Astrocyte of the cerebellum (primary cell): Measurements from ENCODE around the gene SOX4.

Experiments
- DNase-seq: peaks from one replicate; pipeline ENCODE4 v3.0.0-alpha.2; 2011; ENCODE audit warnings: low read depth
- H3K4me3 ChIP-seq: 2 replicates; pipeline ENCODE4 v1.5.1; 2011; ENCODE audit warnings: mild to moderate bottlenecking, low read depth, low read length, moderate library complexity
- in situ Hi-C: cut with HindIII; loops from 2 replicates; pipeline ENCODE4 v1.10.0; 2017; ENCODE audit warnings: low sequenced_read_pairs
- TF ChIP-seq, protein P1 (sequence below): IDR thresholded peaks from 2 replicates; pipeline ENCODE4 v1.5.1; 2012; ENCODE audit warnings: low read length, low read depth, moderate library complexity, mild to moderate bottlenecking; ENCODE audit errors: missing control alignments

The SOX4 gene

DNA sequence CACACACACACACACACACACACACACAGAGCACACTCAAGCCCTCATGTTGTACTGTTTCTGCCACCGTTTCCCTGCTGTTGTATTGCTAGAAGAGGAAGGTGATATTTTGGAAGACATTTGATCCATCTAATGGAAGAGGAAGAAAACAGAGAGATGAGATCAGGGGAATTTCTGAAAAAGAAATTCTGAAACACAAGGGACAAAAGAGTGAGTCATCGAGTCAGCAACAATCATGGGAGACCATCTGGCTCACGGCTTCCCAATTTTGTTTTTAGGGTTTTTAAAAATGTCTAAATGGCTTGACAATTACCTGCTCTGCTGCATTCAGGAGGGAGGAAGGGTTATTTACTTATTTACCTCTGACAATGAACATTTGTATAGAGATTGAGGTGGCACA, 22.0 kb downstream of the SOX4 start:
- no peak overlapping the region for H3K4me3 ChIP-seq
- TF ChIP-seq, protein P1, sequence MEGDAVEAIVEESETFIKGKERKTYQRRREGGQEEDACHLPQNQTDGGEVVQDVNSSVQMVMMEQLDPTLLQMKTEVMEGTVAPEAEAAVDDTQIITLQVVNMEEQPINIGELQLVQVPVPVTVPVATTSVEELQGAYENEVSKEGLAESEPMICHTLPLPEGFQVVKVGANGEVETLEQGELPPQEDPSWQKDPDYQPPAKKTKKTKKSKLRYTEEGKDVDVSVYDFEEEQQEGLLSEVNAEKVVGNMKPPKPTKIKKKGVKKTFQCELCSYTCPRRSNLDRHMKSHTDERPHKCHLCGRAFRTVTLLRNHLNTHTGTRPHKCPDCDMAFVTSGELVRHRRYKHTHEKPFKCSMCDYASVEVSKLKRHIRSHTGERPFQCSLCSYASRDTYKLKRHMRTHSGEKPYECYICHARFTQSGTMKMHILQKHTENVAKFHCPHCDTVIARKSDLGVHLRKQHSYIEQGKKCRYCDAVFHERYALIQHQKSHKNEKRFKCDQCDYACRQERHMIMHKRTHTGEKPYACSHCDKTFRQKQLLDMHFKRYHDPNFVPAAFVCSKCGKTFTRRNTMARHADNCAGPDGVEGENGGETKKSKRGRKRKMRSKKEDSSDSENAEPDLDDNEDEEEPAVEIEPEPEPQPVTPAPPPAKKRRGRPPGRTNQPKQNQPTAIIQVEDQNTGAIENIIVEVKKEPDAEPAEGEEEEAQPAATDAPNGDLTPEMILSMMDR: no peak
- no peak for DNase-seq
- in situ Hi-C loops: no loop called here

DNA sequence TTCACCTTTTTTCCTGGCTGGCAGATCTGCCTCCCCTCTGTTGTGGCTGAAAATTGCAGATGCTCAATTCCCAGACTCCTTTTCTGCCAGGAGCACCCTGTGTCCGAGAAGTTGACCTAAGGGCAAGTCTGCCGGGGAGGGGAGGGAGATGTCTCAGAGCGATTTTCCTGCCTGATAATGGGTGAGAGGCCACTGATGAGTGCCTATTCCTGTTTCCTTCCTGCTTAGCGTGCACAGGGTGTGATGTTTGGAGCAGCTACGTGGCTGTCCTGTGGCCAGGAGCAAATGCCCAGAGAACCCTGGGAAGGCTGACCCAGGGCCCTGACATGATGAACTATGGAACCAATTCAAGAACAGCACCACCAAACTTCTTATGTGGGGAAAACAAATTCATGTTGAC, 22.5 kb downstream of the SOX4 start:
- in situ Hi-C loops: no loop called here
- no peak overlapping the region for H3K4me3 ChIP-seq
- DNase-seq: no peak
- TF ChIP-seq, protein P1: no peak

DNA sequence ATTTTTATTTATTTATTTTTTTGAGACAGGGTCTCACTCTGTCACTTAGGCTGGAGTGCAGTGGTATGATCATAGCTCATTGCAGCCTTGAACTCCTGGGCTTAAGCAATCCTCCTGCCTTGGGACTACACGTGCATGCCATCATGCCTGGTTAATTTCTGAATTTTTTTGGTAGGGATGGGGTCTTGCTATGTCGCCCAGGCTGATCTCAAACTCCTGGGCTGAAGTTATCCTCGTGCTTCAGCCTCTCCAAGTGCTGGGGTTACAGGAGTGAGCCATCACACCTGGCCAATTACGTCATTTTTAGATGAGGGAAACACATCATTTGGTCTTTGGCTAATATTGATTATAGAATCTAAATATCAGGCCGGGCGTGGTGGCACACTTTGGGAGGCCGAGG, 32.1 kb downstream of the SOX4 start:
- no peak overlapping the region for H3K4me3 ChIP-seq
- in situ Hi-C loops: no loop called here
- TF ChIP-seq, protein P1: no peak
- no peak for DNase-seq

DNA sequence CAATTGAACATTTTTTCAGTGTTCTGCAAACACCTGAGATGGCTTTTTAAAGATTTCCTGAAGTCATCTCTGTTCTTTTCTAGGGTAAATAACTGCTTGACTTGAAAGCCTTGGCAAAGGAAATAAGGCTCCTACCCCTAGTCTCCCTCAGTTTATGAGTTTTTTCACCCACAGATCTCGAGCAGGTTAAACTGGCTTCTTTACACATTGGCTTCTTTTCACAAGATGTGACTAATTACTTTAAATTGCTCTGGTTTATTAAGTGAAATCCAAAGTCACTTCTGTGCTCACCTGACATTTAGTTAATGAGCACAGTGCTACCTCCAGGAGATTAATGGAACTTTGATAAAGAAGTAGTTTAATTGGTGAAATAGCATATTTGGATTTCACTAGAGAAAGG, 33.2 kb downstream of the SOX4 start:
- TF ChIP-seq, protein P1: no peak
- DNase-seq: no peak
- no peak overlapping the region for H3K4me3 ChIP-seq
- in situ Hi-C loops: no loop called here

DNA sequence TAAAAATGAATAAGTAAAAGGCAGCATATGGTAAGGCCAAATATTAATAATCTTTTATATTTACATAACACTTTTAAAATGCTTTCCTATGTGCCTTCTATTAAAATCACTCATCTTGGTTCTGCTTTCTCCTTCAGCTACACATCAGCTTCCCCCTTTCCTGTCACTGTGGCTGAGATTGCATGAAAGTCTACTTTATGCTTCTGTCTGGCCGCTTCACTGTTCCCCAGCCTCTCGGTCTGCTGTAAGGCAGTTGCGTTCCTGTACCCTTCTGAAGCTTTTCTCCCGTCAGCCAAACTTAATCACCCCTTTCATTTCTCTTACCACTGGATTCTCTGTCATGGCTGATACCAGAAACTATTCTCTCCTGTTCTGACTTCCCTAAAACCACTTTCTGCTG, 34.6 kb downstream of the SOX4 start:
- DNase-seq: no peak
- no peak overlapping the region for H3K4me3 ChIP-seq
- TF ChIP-seq, protein P1: no peak
- in situ Hi-C loops: no loop called here

DNA sequence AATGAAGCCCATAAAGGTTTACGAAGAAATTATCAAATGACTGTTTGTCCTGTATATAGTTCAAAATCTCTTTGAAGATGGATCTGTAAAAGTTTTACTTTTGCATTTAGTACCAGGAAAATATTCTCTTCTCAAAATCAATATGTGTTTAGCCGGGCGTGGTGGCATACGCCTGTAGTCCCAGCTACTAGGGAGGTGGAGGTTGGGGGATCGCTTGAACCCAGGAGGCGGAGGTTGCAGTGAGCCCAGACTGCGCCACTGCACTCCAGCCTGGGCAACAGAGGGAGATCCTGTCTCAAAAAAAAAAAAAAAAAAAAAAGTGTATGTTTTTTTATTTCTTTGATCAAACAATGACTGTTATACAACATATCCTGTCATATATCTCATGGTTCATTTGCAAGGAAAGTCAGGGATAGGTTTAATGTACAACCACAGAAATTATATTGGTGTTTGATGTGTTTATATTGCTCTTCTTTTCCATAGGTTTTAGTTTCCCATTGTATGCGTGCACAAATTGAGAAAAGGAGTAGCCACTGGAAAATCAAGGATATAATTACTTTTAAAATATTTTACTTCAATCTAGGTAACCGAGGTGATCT, 40.1 kb downstream of the SOX4 start:
- no peak for DNase-seq
- TF ChIP-seq, protein P1: no peak
- H3K4me3 ChIP-seq: no peak overlapping the region
- in situ Hi-C loops: no loop called here
